Mesothelial cell of epicardium (in vitro differentiated cells): ENCODE measurements around the gene KDM6A. TPM values are rescaled to one million over a fixed set of nuclear protein-coding genes. Genes with fewer than 3 reads are reported as not detected.

Experiments used
- DNase-seq, 2 experiments: peaks; one replicate each; pipeline ENCODE4 v3.0.0; 2021; ENCODE audit warnings: low spot score in 2 of 2; ENCODE audit not compliant: unreplicated experiment in 2 of 2
- H3K27ac Mint-ChIP-seq: 2 replicates; pipeline ENCODE4 v1.8.0; 2021; ENCODE audit warnings: mixed read lengths
- H3K27me3 Mint-ChIP-seq: 2 replicates; pipeline ENCODE4 v1.8.0; 2021; ENCODE audit warnings: low read depth, mixed read lengths
- H3K36me3 Mint-ChIP-seq: 2 replicates; pipeline ENCODE4 v1.8.0; 2021; ENCODE audit warnings: mixed read lengths
- H3K4me1 Mint-ChIP-seq: 2 replicates; pipeline ENCODE4 v1.8.0; 2021; ENCODE audit warnings: mixed read lengths
- H3K4me3 Mint-ChIP-seq: 2 replicates; pipeline ENCODE4 v1.8.0; 2021; ENCODE audit warnings: mild to moderate bottlenecking, moderate library complexity, mixed read lengths
- H3K9me3 Mint-ChIP-seq: 2 replicates; pipeline ENCODE4 v1.8.0; 2021; ENCODE audit warnings: mixed read lengths
- CTCF ChIP-seq: fragments of 200-600 bp; sonication (generic); IDR thresholded peaks from one replicate; pipeline ENCODE4 v1.5.0; 2021; ENCODE audit warnings: antibody characterized with exemption; ENCODE audit not compliant: unreplicated experiment
- total RNA-seq: library from RNA; stranded (reverse); gene quantifications from 3 replicates; pipeline ENCODE4 v1.2.1, GENCODE V29; 2021

KDM6A gene
- total RNA-seq, 1 donor from 2014 or later = 69.7 TPM

- Mint-ChIP-seq H3K36me3 (peaks cover 2% of the 10 kb centered on the region), H3K4me3 (no peak overlapping the region), H3K4me1 (peaks cover 2% of the 10 kb centered on the region), H3K27me3 (no peaks in the 10 kb centered on the region), H3K9me3 (peaks cover 11% of the 10 kb centered on the region), H3K27ac (no peak overlapping the region)
- no peak for DNase-seq
- TF ChIP-seq CTCF = no peak
Measured at GRCh38 chrX:44878780-44879179, 5.8 kb downstream of the KDM6A start.

GRCh38 chrX:44881549-44881948 is 8.6 kb downstream of the KDM6A start:
- TF ChIP-seq CTCF = no peak
- no peak for DNase-seq
- H3K27ac Mint-ChIP-seq = no peak overlapping the region
- H3K36me3 Mint-ChIP-seq = peaks cover 3% of the 10 kb centered on the region
- no peak overlapping the region for H3K4me3 Mint-ChIP-seq
- H3K27me3 Mint-ChIP-seq = no peaks in the 10 kb centered on the region
- H3K4me1 Mint-ChIP-seq = no peaks in the 10 kb centered on the region
- H3K9me3 Mint-ChIP-seq = peaks cover 15% of the 10 kb centered on the region

DNA sequence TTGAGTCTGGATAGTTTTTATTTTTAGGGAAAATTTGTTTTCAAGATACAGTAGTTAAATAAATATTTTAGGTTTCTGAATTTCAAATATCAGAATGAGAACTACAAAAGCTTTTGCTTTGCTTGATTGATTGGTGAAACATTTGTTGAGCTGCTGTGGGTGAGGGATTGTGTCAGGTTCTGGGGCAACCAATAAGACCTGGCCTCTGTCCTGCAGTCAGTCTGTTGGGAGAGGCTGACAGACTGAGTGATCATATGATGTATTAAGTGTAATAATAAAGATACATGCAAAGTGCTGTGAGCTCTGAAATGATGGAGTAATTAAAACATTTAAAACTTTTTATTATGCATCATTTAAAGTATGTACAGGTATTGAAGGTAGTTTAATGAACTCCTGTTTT is 9.6 kb downstream of the KDM6A start:
- H3K9me3 Mint-ChIP-seq = peaks cover 16% of the 10 kb centered on the region
- no peak for DNase-seq
- no peak for TF ChIP-seq CTCF
- H3K27ac Mint-ChIP-seq = no peak overlapping the region
- H3K4me3 Mint-ChIP-seq = no peak overlapping the region
- H3K27me3 Mint-ChIP-seq = no peaks in the 10 kb centered on the region
- H3K36me3 Mint-ChIP-seq = peaks cover 3% of the 10 kb centered on the region
- H3K4me1 Mint-ChIP-seq = no peaks in the 10 kb centered on the region

GRCh38 chrX:44884944-44885343 is 12.0 kb downstream of the KDM6A start:
- DNase-seq = no peak
- Mint-ChIP-seq H3K36me3 (peaks cover 5% of the 10 kb centered on the region), H3K4me3 (no peak overlapping the region), H3K27ac (no peak overlapping the region), H3K4me1 (no peaks in the 10 kb centered on the region), H3K9me3 (peaks cover 18% of the 10 kb centered on the region), H3K27me3 (no peaks in the 10 kb centered on the region)
- no peak for TF ChIP-seq CTCF

GRCh38 chrX:44889824-44890223 is 16.8 kb downstream of the KDM6A start:
- H3K4me1 Mint-ChIP-seq = no peaks in the 10 kb centered on the region

More at GRCh38 chrX:44889824-44890223, 16.8 kb downstream of the KDM6A start:
- Mint-ChIP-seq H3K27ac (no peak overlapping the region), H3K4me3 (no peak overlapping the region), H3K9me3 (peaks cover 37% of the 10 kb centered on the region), H3K36me3 (peaks cover 15% of the 10 kb centered on the region), H3K27me3 (no peaks in the 10 kb centered on the region)
- no peak for TF ChIP-seq CTCF
- no peak for DNase-seq
